Stimulated activated CD4-positive, alpha-beta T cell treated with anti-CD3 and anti-CD28 coated beads, Interleukin-2, amount 100 ng/mL, for 4 hours (primary cell): ENCODE measurements around the gene MYEOV.

ENCODE experiments used
- DNase-seq: peaks from one replicate; pipeline ENCODE4 v3.0.0-alpha.2; 2020; ENCODE audit warnings: low read depth

Gene MYEOV

GRCh38 chr11:69319255-69320106, 25.5 kb downstream of the MYEOV start:
- no peak for DNase-seq

GRCh38 chr11:69320326-69320725, 26.4 kb downstream of the MYEOV start:
- no peak for DNase-seq

- no peak for DNase-seq
Measured at GRCh38 chr11:69320756-69321741, 27.1 kb downstream of the MYEOV start.

GRCh38 chr11:69321877-69322361, 28.0 kb downstream of the MYEOV start:
- DNase-seq, result no peak

- DNase-seq, result no peak
Measured at GRCh38 chr11:69325446-69325845, 31.5 kb downstream of the MYEOV start.

GRCh38 chr11:69326622-69327219, 32.8 kb downstream of the MYEOV start:
- no peak for DNase-seq

GRCh38 chr11:69327741-69328191, 33.8 kb downstream of the MYEOV start:
- no peak for DNase-seq

GRCh38 chr11:69328231-69328630, 34.3 kb downstream of the MYEOV start:
- DNase-seq, result no peak

GRCh38 chr11:69329581-69329980, 35.6 kb downstream of the MYEOV start:
- DNase-seq, result no peak

- no peak for DNase-seq
Measured at GRCh38 chr11:69330330-69330729, 36.4 kb downstream of the MYEOV start.

- DNase-seq, result no peak
Measured at GRCh38 chr11:69333149-69333710, 39.3 kb downstream of the MYEOV start.

GRCh38 chr11:69333879-69334278, 39.9 kb downstream of the MYEOV start:
- DNase-seq, result no peak

- no peak for DNase-seq
Measured at GRCh38 chr11:69335007-69335780, 41.2 kb downstream of the MYEOV start.

GRCh38 chr11:69335781-69336405, 41.9 kb downstream of the MYEOV start:
- no peak for DNase-seq

GRCh38 chr11:69337211-69337721, 43.3 kb downstream of the MYEOV start:
- DNase-seq, result peak; percentile 60

- DNase-seq, result no peak
Measured at GRCh38 chr11:69339041-69339733, 45.2 kb downstream of the MYEOV start.

- DNase-seq, result peak; percentile 33
Measured at GRCh38 chr11:69339983-69340565, 46.1 kb downstream of the MYEOV start.

- no peak for DNase-seq
Measured at GRCh38 chr11:69342588-69343330, 48.8 kb downstream of the MYEOV start.
